ENCODE measurements around the gene ECEL1.

ECEL1 gene

DNA sequence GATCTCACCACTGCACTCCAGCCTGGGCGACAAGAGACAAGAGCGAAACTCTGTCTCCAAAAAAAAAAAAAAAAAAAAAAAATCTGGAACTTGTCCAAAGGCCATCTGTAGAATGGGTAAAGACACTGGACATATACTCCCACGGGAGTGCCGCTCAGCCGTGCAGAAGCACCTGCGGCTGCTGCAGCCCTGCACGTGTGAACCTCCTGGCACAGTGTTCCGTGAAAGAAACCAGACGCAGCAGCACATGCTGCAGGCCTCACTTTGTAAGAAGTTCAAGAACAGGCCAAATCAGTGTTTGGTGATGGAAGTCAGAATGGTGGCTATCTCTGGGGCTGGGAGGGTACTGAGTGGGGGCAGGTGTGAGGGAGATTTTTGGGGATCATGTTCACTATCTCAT lies 44.8 kb upstream of the ECEL1 start:
- H3K4me3 ChIP-seq (ENCODE audit: low read depth, low read length): no peak overlapping the region
- ChIA-PET CTCF (interaction anchor here (1.4 to 4.0 kb wide), 3 partner anchors 11 to 680 kb away, joined by 4 to 21 read pairs (median 5); no protein-coding TSS in a partner anchor), POLR2A (no interaction called here)
- TF ChIP-seq, protein P1, sequence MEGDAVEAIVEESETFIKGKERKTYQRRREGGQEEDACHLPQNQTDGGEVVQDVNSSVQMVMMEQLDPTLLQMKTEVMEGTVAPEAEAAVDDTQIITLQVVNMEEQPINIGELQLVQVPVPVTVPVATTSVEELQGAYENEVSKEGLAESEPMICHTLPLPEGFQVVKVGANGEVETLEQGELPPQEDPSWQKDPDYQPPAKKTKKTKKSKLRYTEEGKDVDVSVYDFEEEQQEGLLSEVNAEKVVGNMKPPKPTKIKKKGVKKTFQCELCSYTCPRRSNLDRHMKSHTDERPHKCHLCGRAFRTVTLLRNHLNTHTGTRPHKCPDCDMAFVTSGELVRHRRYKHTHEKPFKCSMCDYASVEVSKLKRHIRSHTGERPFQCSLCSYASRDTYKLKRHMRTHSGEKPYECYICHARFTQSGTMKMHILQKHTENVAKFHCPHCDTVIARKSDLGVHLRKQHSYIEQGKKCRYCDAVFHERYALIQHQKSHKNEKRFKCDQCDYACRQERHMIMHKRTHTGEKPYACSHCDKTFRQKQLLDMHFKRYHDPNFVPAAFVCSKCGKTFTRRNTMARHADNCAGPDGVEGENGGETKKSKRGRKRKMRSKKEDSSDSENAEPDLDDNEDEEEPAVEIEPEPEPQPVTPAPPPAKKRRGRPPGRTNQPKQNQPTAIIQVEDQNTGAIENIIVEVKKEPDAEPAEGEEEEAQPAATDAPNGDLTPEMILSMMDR (IDR thresholded peaks at IDR 0.05; ENCODE audit: insufficient read depth, low read length, missing control alignments): no peak
- no peak for DNase-seq (ENCODE audit: low read depth, low spot score)

DNA sequence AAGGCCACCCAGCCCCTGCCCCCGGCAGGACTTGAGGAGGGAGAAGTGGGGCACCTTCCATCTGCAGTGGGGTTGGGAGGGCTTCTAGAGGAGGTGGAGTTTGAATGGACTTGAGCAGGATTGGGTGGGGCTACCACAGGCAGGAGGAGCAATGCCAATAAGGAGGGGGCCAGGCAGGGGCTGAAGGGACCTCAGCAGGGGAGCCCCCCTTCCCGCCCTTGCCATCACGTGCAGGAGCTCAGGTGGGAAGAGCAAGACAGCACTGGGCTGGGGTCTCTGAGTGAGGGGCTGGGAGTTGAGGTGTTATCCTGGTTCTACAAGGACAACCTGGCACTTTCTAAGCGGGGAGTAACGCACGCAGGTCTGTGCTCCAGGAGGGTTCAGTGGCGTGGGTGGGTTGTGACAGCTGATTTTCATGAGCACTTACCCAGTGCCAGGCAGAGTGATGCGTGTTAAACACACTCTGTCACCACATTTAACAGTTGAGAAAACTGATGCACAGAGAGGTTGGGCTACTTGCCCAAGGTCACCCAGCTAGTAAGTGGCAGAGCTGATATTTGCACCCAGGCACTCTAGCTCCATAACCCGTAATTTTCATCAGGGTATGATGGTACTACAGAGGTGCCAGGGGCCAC lies 43.1 kb upstream of the ECEL1 start:
- POLR2A ChIA-PET: no interaction called here
- no peak overlapping the region for H3K4me3 ChIP-seq (ENCODE audit: low read depth, low read length)
- no peak for DNase-seq (ENCODE audit: low read depth, low spot score)
- CTCF ChIA-PET: interaction anchor here (4.0 kb wide), 1 partner anchor 9 kb away, joined by 21 read pairs; no protein-coding TSS in a partner anchor
- TF ChIP-seq, protein P1 (IDR thresholded peaks at IDR 0.05; ENCODE audit: insufficient read depth, low read length, missing control alignments): no peak

DNA sequence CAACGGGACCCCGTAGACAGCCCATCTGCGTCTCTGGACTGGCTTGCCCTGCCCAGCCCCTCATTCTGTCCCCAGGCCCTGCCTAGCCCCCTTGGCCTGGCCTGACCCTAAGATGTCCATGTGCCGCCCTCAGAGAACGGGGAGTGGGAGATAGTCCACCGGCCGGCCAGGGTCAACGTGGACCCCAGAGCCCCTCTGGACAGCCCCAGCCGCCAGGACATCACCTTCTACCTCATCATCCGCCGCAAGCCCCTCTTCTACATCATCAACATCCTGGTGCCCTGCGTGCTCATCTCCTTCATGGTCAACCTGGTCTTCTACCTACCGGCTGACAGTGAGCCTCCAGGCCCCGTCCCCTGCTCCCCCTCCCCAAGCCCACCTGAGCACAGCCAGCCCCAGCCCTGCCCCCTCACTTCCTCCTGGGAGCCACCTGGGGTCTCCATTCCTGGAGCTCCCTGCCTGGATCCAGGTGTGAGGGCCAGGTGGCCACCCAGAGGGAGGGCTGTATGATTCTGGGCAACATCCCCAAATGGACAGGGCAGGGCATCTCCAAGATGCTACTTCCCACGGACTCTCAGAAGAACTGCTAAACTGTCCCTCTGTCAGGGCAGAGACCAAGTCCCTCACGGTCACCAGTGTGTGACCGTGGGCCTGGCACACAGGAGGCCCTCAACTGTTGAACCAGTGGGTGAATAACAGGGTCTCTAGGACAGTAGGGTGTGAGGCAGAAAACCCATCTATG lies 42.3 kb upstream of the ECEL1 start:
- ChIA-PET CTCF (no interaction called here), POLR2A (no interaction called here)
- no peak for DNase-seq (ENCODE audit: low read depth, low spot score)
- no peak overlapping the region for H3K4me3 ChIP-seq (ENCODE audit: low read depth, low read length)
- TF ChIP-seq, protein P1 (IDR thresholded peaks at IDR 0.05; ENCODE audit: insufficient read depth, low read length, missing control alignments): no peak

DNA sequence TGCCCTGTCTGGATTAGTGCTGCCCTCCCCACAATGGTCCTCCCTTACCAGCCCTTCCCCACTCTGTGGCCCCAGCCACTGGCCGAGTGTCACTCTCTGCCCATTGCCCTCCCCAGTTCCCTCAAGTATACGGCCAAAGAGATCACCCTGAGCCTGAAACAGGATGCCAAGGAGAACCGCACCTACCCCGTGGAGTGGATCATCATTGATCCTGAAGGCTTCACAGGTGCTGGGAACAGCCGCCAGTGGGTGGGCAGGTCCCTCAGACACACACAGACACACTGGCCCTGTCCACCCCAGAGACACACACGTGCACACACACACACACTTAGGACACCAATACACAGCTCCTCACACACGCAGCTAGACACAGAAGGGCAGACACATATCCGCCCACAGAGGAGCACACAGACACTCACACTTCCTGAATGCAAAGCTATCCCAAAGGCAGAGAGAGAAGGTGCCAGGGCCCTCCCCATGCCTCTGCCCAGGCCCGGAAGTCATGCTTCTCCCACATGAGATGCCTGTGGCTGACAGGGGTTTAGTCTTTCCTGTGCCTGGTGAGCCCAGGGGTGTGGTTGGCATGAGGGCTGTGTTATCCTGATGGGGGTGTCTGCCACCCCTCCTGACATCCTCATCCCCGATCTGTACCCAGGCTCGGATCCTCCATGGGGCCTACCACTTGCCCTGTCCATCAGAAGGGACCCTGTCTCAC lies 41.3 kb upstream of the ECEL1 start:
- TF ChIP-seq, protein P1 (IDR thresholded peaks at IDR 0.05; ENCODE audit: insufficient read depth, low read length, missing control alignments): no peak
- H3K4me3 ChIP-seq (ENCODE audit: low read depth, low read length): no peak overlapping the region
- CTCF ChIA-PET: no interaction called here
- DNase-seq (ENCODE audit: low read depth, low spot score): no peak
- POLR2A ChIA-PET: no interaction called here

DNA sequence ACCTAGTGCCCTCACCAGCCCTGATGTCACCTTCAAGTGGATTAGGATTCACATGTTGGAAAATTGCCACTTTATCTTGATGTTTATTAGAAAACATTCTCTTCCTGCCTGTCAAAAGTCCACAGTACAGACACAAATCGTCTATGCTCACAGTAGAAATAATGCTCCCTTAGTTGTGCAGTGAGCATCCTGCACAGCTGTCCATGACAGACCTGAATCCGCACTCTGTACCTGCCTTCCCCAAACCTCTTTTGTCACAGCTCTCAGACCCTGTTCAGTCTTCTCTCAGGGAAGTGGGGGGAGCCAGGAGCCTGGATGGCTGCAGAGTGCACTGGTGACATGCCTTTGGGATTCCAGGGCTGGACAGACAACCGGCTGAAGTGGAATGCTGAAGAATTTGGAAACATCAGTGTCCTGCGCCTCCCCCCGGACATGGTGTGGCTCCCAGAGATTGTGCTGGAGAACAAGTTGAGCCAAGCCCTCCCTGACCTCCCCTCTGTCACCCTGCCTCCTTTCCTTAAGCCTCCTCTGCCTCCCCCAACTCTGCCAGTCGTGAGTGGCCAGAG lies 40.4 kb upstream of the ECEL1 start:
- ChIA-PET POLR2A (no interaction called here), CTCF (no interaction called here)
- no peak for DNase-seq (ENCODE audit: low read depth, low spot score)
- TF ChIP-seq, protein P1 (IDR thresholded peaks at IDR 0.05; ENCODE audit: insufficient read depth, low read length, missing control alignments): no peak
- H3K4me3 ChIP-seq (ENCODE audit: low read depth, low read length): no peak overlapping the region
